SK-N-SH (cell line): ENCODE measurements around the gene FAM20A. TPM values are rescaled to one million over a fixed set of nuclear protein-coding genes. Genes with fewer than 3 reads are reported as not detected.

Experiments
- CTCF ChIA-PET: fragments of 300-600, 350-600 bp; formaldehyde crosslinking; extraction: SDS; loops from one replicate; lab custom pipeline; 2021; lab: Yijun Ruan, JAX
- POLR2A ChIA-PET: fragments of 350-600 bp; sonication (Branson Sonifier 250); formaldehyde crosslinking; extraction: SDS; loops from one replicate; lab custom pipeline; 2020; ENCODE audit warnings: antibody characterized with exemption, inconsistent platforms; lab: Yijun Ruan, JAX
- DNase-seq: peaks from one replicate; pipeline ENCODE4 v3.0.0; 2012
- H2AFZ ChIP-seq: fragments of 200-600 bp; sonication (generic); 2 replicates; pipeline ENCODE4 v1.8.1; 2016; ENCODE audit warnings: antibody characterized with exemption, mild to moderate bottlenecking, low read depth
- H3F3A ChIP-seq: fragments of 200-600 bp; sonication (generic); replicated peaks from 2 replicates; pipeline ENCODE3; 2016; ENCODE audit warnings: antibody characterized with exemption, mild to moderate bottlenecking; ENCODE audit not compliant: insufficient read depth
- H3K27ac ChIP-seq, 2 experiments: fragments of 200-500 bp in 1 of 2; fragments of 200-600 bp in 1 of 2; sonication (Bioruptor generic) in 1 of 2; sonication (generic), shearing (Covaris generic) in 1 of 2; 2 replicates each; pipeline versions ENCODE4 v1.5.1 to v1.6.1; 2014 to 2016; ENCODE audit warnings: low read depth in 2 of 2, inconsistent platforms in 1 of 2, low read length in 1 of 2, mild to moderate bottlenecking in 1 of 2, mixed read lengths in 1 of 2
- H3K27me3 ChIP-seq: fragments of 200-600 bp; sonication (generic), shearing (Covaris generic); 2 replicates; pipeline ENCODE4 v1.6.1; 2016; ENCODE audit warnings: mixed run types; ENCODE audit not compliant: insufficient read depth
- H3K36me3 ChIP-seq, 2 experiments: fragments of 200-500 bp in 1 of 2; fragments of 200-600 bp in 1 of 2; sonication (Bioruptor generic) in 1 of 2; sonication (generic) in 1 of 2; replicated peaks in 1 of 2; 2 replicates each; pipeline versions ENCODE3 to v1.5.1; 2014 to 2016; ENCODE audit warnings: low read length in 1 of 2, mild to moderate bottlenecking in 1 of 2; ENCODE audit not compliant: insufficient read depth in 2 of 2, control insufficient read depth in 1 of 2
- H3K4me1 ChIP-seq, 2 experiments: fragments of 200-500 bp in 1 of 2; fragments of 200-600 bp in 1 of 2; sonication (Bioruptor generic) in 1 of 2; sonication (generic), shearing (Covaris generic) in 1 of 2; 2 replicates each; pipeline versions ENCODE4 v1.5.1 to v1.6.1; 2014 to 2016; ENCODE audit warnings: low read depth in 1 of 2, low read length in 1 of 2, mixed run types in 1 of 2; ENCODE audit not compliant: insufficient read depth in 2 of 2, control insufficient read depth in 1 of 2
- H3K4me2 ChIP-seq: fragments of 200-600 bp; sonication (generic), shearing (Covaris generic); 2 replicates; pipeline ENCODE4 v1.6.1; 2017; ENCODE audit warnings: mixed run types
- H3K4me3 ChIP-seq, 2 experiments: fragments of 200-500 bp in 1 of 2; fragments of 200-600 bp in 1 of 2; sonication (Bioruptor generic) in 1 of 2; sonication (generic), shearing (Covaris generic) in 1 of 2; 2 replicates each; pipeline versions ENCODE4 v1.5.1 to v1.8.1; 2014 to 2016; ENCODE audit warnings: low read depth in 2 of 2, inconsistent platforms in 1 of 2, low read length in 1 of 2, mild to moderate bottlenecking in 1 of 2, mixed read lengths in 1 of 2, moderate library complexity in 1 of 2
- H3K79me2 ChIP-seq: fragments of 200-600 bp; sonication (generic); 2 replicates; pipeline ENCODE4 v1.8.1; 2017; ENCODE audit warnings: mild to moderate bottlenecking; ENCODE audit not compliant: insufficient read depth
- H3K9ac ChIP-seq: fragments of 200-600 bp; sonication (generic); 2 replicates; pipeline ENCODE4 v1.6.1; 2017; ENCODE audit warnings: mixed run types
- H3K9me2 ChIP-seq: fragments of 200-600 bp; sonication (generic); 2 replicates; pipeline ENCODE4 v1.6.1; 2017; ENCODE audit warnings: mixed run types
- H3K9me3 ChIP-seq: fragments of 200-600 bp; sonication (generic); 2 replicates; pipeline ENCODE4 v1.6.1; 2017; ENCODE audit warnings: mixed run types, mild to moderate bottlenecking, moderate library complexity
- H4K20me1 ChIP-seq: fragments of 200-600 bp; sonication (generic); 2 replicates; pipeline ENCODE4 v1.6.1; 2017; ENCODE audit warnings: mild to moderate bottlenecking, mixed run types; ENCODE audit not compliant: insufficient read depth
- EP300 ChIP-seq, 2 experiments: IDR thresholded peaks; 2 replicates each; pipeline versions ENCODE4 v1.4.0 to v1.6.1; 2012; ENCODE audit warnings: borderline replicate concordance in 1 of 2, low read depth in 1 of 2, low read length in 1 of 2
- FOSL2 ChIP-seq: IDR thresholded peaks from 2 replicates; pipeline ENCODE4 v1.4.0; 2012; ENCODE audit warnings: low read depth, mild to moderate bottlenecking, moderate library complexity, borderline replicate concordance
- GABPA ChIP-seq: IDR thresholded peaks from 2 replicates; pipeline ENCODE4 v1.4.0; 2012; ENCODE audit warnings: low read depth, mild to moderate bottlenecking
- JUND ChIP-seq: IDR thresholded peaks from 2 replicates; pipeline ENCODE4 v1.4.0; 2012
- MEF2A ChIP-seq: IDR thresholded peaks from 2 replicates; pipeline ENCODE4 v1.4.0; 2012; ENCODE audit warnings: low read depth, borderline replicate concordance
- REST ChIP-seq: IDR thresholded peaks from 2 replicates; pipeline ENCODE4 v1.6.1; 2012; ENCODE audit warnings: mild to moderate bottlenecking, low read depth, low read length, moderate library complexity
- TAF1 ChIP-seq: IDR thresholded peaks from 2 replicates; pipeline ENCODE4 v1.6.1; 2012; ENCODE audit warnings: low read depth, mild to moderate bottlenecking, low read length, moderate library complexity, borderline replicate concordance
- USF2 ChIP-seq: fragments of 150-350 bp; IDR thresholded peaks from 2 replicates; pipeline ENCODE4 v1.6.1; 2017; ENCODE audit warnings: antibody characterized with exemption, low read length, low read depth, borderline replicate concordance
- YY1 ChIP-seq: IDR thresholded peaks from 2 replicates; pipeline ENCODE4 v1.4.0; 2012; ENCODE audit warnings: low read depth, mild to moderate bottlenecking
- WGBS: methylation state at CpG from one replicate; pipeline ENCODE4 v1.1.6; 2017; ENCODE audit warnings: low lambda C conversion rate; 5-methylcytosine and 5-hydroxymethylcytosine counted together
- polyA plus RNA-seq, 3 experiments: library from polyadenylated mRNA; depleted of rRNA; stranded (reverse); fragments of >200 nt; gene quantifications; 2 replicates each; pipeline ENCODE4 v1.2.3, GENCODE V29; 2012

The FAM20A gene
- polyA plus RNA-seq, 1 of the 3 experiments (the other 2 are of a cell fraction) = not detected

DNA sequence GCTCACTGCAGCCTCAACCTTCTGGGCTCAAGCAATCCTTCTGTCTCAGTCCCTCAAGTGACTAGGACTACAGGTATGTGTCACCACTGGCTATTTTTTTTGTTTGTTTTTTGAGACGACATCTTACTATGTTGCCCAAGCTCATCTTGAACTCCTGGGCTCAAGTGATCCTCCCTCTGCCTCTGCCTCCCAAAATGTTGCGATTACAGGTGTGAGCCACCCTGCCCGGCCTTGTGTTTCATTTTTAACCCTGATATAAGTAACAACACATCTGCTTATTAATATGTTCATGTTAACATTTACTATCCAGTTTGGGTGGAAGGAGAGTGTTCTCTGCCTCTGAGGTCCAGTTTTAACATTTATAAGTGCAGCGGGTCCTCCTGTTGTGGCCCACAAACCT, 3.1 kb downstream of the FAM20A start (continued):
- TF ChIP-seq MEF2A = no peak

- no peaks in the 10 kb centered on the region for H4K20me1 ChIP-seq
- H3K36me3 ChIP-seq = no peaks in the 10 kb centered on the region
- no peak overlapping the region for H3K4me2 ChIP-seq
- H3K4me1 ChIP-seq = peaks cover 0 to 15% of the 10 kb centered on the region in 2 experiments; a peak in 1 of 4 replicates
- 28% methylated on average over 5 of the region's 5 CpGs for WGBS
- H2AFZ ChIP-seq = no peak overlapping the region
- no peaks in the 10 kb centered on the region for H3K9me3 ChIP-seq
- H3K27me3 ChIP-seq = peaks cover 35% of the 10 kb centered on the region
- no peak overlapping the region for H3K27ac ChIP-seq
- TF ChIP-seq FOSL2 (no peak), EP300 (IDR thresholded peaks at IDR 0.05; ENCODE audit: borderline replicate concordance in 1 of 2, low read depth in 1 of 2, low read length in 1 of 2) (no peak), TAF1 (no peak)
- ChIA-PET CTCF (interaction anchor here (2.0 kb wide), 1 partner anchor 17 kb away, joined by 9 read pairs; no protein-coding TSS in a partner anchor), POLR2A (no interaction called here)
- no peaks in the 10 kb centered on the region for H3K79me2 ChIP-seq
- H3K9me2 ChIP-seq = no peaks in the 10 kb centered on the region
- no peak overlapping the region for H3K4me3 ChIP-seq
- DNase-seq = no peak
- H3K9ac ChIP-seq = no peak overlapping the region
- H3F3A ChIP-seq = no peaks in the 10 kb centered on the region
Measured at GRCh38 chr17:68596411-68596945, 4.7 kb downstream of the FAM20A start.

DNA sequence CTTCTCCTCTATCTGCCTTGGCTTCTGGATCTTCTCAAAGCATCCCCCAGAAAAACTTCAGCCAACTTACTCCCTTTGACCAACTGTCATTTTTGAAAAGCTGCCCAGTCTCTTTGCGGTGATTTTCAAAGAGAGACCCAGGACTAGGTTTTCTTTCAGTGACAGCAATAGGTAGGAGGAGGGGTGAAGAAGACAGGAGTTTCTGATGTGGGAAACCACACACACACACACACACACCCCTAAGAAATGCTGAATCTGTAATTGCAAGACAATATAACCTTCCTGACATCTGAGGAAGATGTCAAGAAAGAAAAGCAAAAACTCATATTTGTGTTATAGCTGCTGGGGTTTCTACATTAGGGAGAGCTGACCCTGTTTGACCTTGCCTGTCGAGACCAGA, 5.2 kb downstream of the FAM20A start:
- H3K36me3 ChIP-seq = no peaks in the 10 kb centered on the region
- TF ChIP-seq JUND = no peak
- no peak for TF ChIP-seq USF2
- TF ChIP-seq GABPA = no peak
- no peak for TF ChIP-seq YY1
- TF ChIP-seq REST = no peak
- TF ChIP-seq, all 33 proteins: peak for 0
- no peak overlapping the region for H3K4me2 ChIP-seq
- no peaks in the 10 kb centered on the region for H3F3A ChIP-seq
- no peak overlapping the region for H3K27ac ChIP-seq
- no peak overlapping the region for H2AFZ ChIP-seq
- H3K27me3 ChIP-seq = peaks cover 30% of the 10 kb centered on the region
- no peaks in the 10 kb centered on the region for H3K9me2 ChIP-seq
- DNase-seq = no peak
- POLR2A ChIA-PET = no interaction called here
- H3K79me2 ChIP-seq = no peaks in the 10 kb centered on the region
- no peak overlapping the region for H3K9ac ChIP-seq
- H3K4me3 ChIP-seq = no peak overlapping the region
- WGBS = 33% methylated on average over 2 of the region's 2 CpGs
- H3K9me3 ChIP-seq = no peaks in the 10 kb centered on the region
- CTCF ChIA-PET = interaction anchor here (2.0 kb wide), 1 partner anchor 18 kb away, joined by 9 read pairs; no protein-coding TSS in a partner anchor
- H4K20me1 ChIP-seq = no peaks in the 10 kb centered on the region
- H3K4me1 ChIP-seq = peaks cover 0 to 12% of the 10 kb centered on the region in 2 experiments; a peak in 1 of 4 replicates
